Ishikawa (cell line): ENCODE measurements around the gene MALT1.

Experiments used
- CEBPB ChIP-seq: IDR thresholded peaks from 2 replicates; pipeline ENCODE4 v1.6.1; 2012
- CREB1 ChIP-seq: IDR thresholded peaks from 2 replicates; pipeline ENCODE4 v1.6.1; 2012; ENCODE audit warnings: low read depth
- EGR1 ChIP-seq: IDR thresholded peaks from 2 replicates; pipeline ENCODE4 v1.6.1; 2012
- EP300 ChIP-seq: IDR thresholded peaks from 2 replicates; pipeline ENCODE4 v1.6.1; 2012; ENCODE audit warnings: borderline replicate concordance
- FOXM1 ChIP-seq: IDR thresholded peaks from 2 replicates; pipeline ENCODE4 v1.6.1; 2012; ENCODE audit warnings: low read depth, borderline replicate concordance
- RAD21 ChIP-seq: IDR thresholded peaks from 2 replicates; pipeline ENCODE4 v1.6.1; 2012; ENCODE audit warnings: low read depth
- REST ChIP-seq: IDR thresholded peaks from 2 replicates; pipeline ENCODE4 v1.6.1; 2012; ENCODE audit warnings: low read depth, mild to moderate bottlenecking
- TAF1 ChIP-seq: IDR thresholded peaks from 2 replicates; pipeline ENCODE4 v1.6.1; 2012; ENCODE audit warnings: low read depth, mild to moderate bottlenecking
- TCF12 ChIP-seq: IDR thresholded peaks from 2 replicates; pipeline ENCODE4 v1.6.1; 2012; ENCODE audit warnings: low read depth
- TEAD4 ChIP-seq: IDR thresholded peaks from 2 replicates; pipeline ENCODE4 v1.6.1; 2012
- USF1 ChIP-seq: IDR thresholded peaks from 2 replicates; pipeline ENCODE4 v1.6.1; 2012
- YY1 ChIP-seq: IDR thresholded peaks from 2 replicates; pipeline ENCODE4 v1.6.1; 2012; ENCODE audit warnings: low read depth

GRCh38 chr18:58756148-58756547 is 84.9 kb downstream of the MALT1 start:
- TF ChIP-seq TCF12 (no peak), TAF1 (no peak), YY1 (no peak), RAD21 (no peak), REST (no peak), EGR1 (no peak), CREB1 (no peak), USF1 (no peak), EP300 (no peak), CEBPB (no peak), TEAD4 (no peak), FOXM1 (no peak)
